Right kidney (tissue), 1 donor: ENCODE measurements around the gene PRKN.
"Not testable (repeated sequence)": the region's sequence is repeated elsewhere in the genome, so short reads cannot be mapped to it uniquely, and the experiment has no call there.

Source experiments
- DNase-seq: peaks from one replicate; pipeline ENCODE4 v3.0.0-alpha.2; 2016

The PRKN gene

GRCh38 chr6:162532283-162533008, 195.1 kb downstream of the PRKN start:
- DNase-seq: no peak

GRCh38 chr6:162531391-162531790, 196.2 kb downstream of the PRKN start:
- not testable (repeated sequence) for DNase-seq

GRCh38 chr6:162528538-162528937, 199.0 kb downstream of the PRKN start:
- no peak for DNase-seq

GRCh38 chr6:162526960-162527359, 200.6 kb downstream of the PRKN start:
- no peak for DNase-seq

- DNase-seq: no peak
These were observed 202.4 kb downstream of the PRKN start for GRCh38 chr6:162525181-162525580.

GRCh38 chr6:162512744-162513143, 214.8 kb downstream of the PRKN start:
- no peak for DNase-seq

GRCh38 chr6:162497389-162497788, 230.2 kb downstream of the PRKN start:
- DNase-seq: no peak

- DNase-seq: no peak
These were observed 233.6 kb downstream of the PRKN start for GRCh38 chr6:162493917-162494316.

- no peak for DNase-seq
These were observed 235.9 kb downstream of the PRKN start for GRCh38 chr6:162491637-162492036.

GRCh38 chr6:162489101-162489976, 238.2 kb downstream of the PRKN start:
- no peak for DNase-seq

GRCh38 chr6:162488444-162488843, 239.1 kb downstream of the PRKN start:
- DNase-seq: no peak

- no peak for DNase-seq
These were observed 242.1 kb downstream of the PRKN start for GRCh38 chr6:162485464-162485863.

GRCh38 chr6:162481938-162482337, 245.6 kb downstream of the PRKN start:
- DNase-seq: no peak

GRCh38 chr6:162481320-162481719, 246.2 kb downstream of the PRKN start:
- no peak for DNase-seq

- DNase-seq: peak; percentile 13
These were observed 249.3 kb downstream of the PRKN start for GRCh38 chr6:162478192-162478671.

GRCh38 chr6:162474722-162475121, 252.8 kb downstream of the PRKN start:
- no peak for DNase-seq

- no peak for DNase-seq
These were observed 255.7 kb downstream of the PRKN start for GRCh38 chr6:162471842-162472241.

GRCh38 chr6:162468326-162468725, 259.2 kb downstream of the PRKN start:
- DNase-seq: no peak

GRCh38 chr6:162467679-162468078, 259.9 kb downstream of the PRKN start:
- DNase-seq: no peak

- DNase-seq: no peak
These were observed 264.0 kb downstream of the PRKN start for GRCh38 chr6:162463576-162463975.

GRCh38 chr6:162459985-162460384, 267.6 kb downstream of the PRKN start:
- no peak for DNase-seq

GRCh38 chr6:162450358-162450757, 277.2 kb downstream of the PRKN start:
- DNase-seq: no peak

GRCh38 chr6:162448294-162448693, 279.3 kb downstream of the PRKN start:
- DNase-seq: no peak

GRCh38 chr6:162443101-162443500, 284.5 kb downstream of the PRKN start:
- DNase-seq: peak; percentile 35
